Measurements from ENCODE around the gene STRIT1.
"Not testable (repeated sequence)": the region's sequence is repeated elsewhere in the genome, so short reads cannot be mapped to it uniquely, and the experiment has no call there.

Gene STRIT1

GRCh38 chr3:155262855-155263254, 30.6 kb downstream of the STRIT1 start:
- DNase-seq, result not testable (repeated sequence)

GRCh38 chr3:155262295-155262694, 31.2 kb downstream of the STRIT1 start:
- no peak for DNase-seq

GRCh38 chr3:155254445-155254844, 39.0 kb downstream of the STRIT1 start:
- no peak for DNase-seq

- no peak for DNase-seq
Measured at GRCh38 chr3:155252535-155252934, 40.9 kb downstream of the STRIT1 start.

- DNase-seq, result no peak
Measured at GRCh38 chr3:155252021-155252420, 41.5 kb downstream of the STRIT1 start.

GRCh38 chr3:155248531-155249187, 44.8 kb downstream of the STRIT1 start:
- no peak for DNase-seq

- DNase-seq, result no peak
Measured at GRCh38 chr3:155244699-155245098, 48.8 kb downstream of the STRIT1 start.

GRCh38 chr3:155244216-155244615, 49.3 kb downstream of the STRIT1 start:
- DNase-seq, result no peak

- no peak for DNase-seq
Measured at GRCh38 chr3:155243512-155243921, 50.0 kb downstream of the STRIT1 start.

- DNase-seq, result no peak
Measured at GRCh38 chr3:155242342-155242741, 51.1 kb downstream of the STRIT1 start.

GRCh38 chr3:155241579-155241978, 51.9 kb downstream of the STRIT1 start:
- no peak for DNase-seq

All from DMS79 treated with DMSO at 0.1 percent for 48 hours (cell line).